GM21423 (cell line): ENCODE measurements around the gene PTK7.
"Not testable (repeated sequence)": the region's sequence is repeated elsewhere in the genome, so short reads cannot be mapped to it uniquely, and the experiment has no call there.

Experiments
- ATAC-seq: cut with Tn5 transposase; IDR thresholded peaks from one replicate; pipeline ENCODE4 v1.9.1; 2021; ENCODE audit warnings: mild to moderate bottlenecking, moderate library complexity; ENCODE audit not compliant: unreplicated experiment

PTK7 gene

GRCh38 chr6:43053545-43054205 lies 22.4 kb upstream of the PTK7 start, which contains the start of gene CUL7:
CUL7 (minus strand) TSS chr6:43053851; CDS start chr6:43052788, 1,063 bp downstream.
- ATAC-seq, result peak; percentile 90

DNA sequence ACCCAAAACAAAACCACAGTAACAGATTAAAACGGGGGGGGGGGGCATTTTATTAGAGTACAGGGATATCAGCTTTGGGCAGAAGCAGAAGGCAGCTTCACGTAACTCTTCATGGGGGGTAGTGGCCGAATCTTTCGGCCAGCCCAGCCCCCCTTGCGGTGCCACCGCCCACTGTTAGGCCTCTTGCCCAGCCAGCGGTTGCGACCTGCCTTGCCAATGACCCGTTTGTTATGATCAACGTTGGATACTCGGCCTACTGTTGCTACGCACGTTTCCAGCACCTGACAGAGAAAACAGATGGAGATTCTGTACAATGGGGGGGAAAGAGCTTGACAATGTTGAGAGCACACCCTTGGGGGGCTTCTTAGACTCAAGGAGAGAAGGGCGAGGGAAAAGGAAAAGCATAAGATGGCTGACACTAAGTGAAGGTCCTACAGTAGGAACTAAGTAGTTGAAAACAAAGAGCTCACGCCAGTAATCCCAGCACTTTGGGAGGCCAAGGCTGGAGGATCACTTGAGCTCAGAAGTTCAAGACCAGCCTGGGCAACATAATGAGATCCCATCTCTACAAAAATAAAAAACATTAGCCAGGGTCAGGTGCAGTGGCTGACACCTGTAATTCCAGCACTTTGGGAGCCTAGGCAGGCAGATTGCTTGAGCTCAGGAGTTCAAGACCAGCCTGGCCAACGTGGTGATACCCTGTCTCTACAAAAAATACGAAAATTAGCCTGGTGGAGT lies 21.7 kb upstream of the PTK7 start:
- no peak for ATAC-seq

GRCh38 chr6:43055966-43056365 lies 20.1 kb upstream of the PTK7 start:
- ATAC-seq, result no peak

DNA sequence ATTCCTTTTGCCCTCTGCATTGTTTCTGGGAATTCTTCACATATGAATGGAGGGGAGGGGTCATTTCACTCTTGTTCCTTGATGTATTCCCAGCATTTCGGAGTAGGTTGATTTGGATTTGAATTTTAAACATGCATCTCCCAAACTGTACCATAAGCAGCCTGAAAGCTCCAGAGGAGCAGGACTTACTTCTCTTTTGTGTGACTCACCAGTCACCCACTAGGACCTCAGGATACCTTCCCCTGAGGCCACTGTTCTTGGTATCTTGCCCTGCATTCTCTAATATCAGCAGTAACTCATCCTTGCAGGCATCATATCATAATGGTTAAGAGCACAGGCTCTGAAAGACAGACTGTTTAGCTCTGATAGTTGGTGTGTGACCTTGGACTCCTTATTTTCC lies 17.6 kb upstream of the PTK7 start:
- no peak for ATAC-seq

DNA sequence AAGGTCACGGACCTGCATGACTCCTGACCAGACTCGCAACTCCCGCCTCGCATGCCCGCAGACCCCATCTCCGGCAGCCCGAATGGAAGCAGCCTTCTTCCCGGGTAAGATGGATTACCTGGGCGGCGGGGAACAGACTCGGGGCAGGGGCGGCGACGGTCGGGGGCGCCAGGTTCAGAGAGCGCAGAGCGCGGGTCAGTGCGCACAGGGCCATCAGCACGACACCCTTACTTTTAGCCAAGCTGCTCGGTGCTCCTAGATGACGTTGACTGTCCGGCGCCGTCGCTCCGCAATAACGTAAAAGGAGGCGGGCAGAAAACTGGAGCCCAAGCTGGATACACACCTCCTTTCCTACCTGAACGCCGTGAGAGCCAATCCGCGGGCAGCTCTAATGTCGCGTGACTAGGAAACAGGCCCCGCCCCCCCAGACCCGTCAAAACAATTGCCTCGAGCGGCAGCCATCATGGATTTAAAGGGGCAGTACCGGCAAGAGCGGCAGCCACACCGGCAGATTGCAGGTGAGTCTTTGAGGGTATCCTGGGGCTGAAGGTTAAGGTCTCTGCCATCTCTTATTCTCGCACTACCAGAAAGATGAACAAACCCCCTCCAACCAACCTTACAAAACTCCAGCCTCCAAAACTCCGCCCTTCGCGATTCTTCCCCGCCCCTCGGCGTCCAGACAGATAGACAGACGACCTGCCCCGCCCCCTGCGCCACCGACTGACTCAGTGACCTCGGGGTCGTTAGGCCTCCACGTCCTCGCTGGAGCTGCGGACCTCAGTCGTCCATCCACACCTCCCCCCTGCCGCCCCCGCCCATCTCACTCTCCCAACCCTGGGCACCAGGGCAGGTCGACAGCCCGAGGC lies 16.7 kb upstream of the PTK7 start, which contains the start of the genes KLC4 and MRPL2:
TSS of gene KLC4 (plus strand) at position 464 of the 866 bp plus-strand sequence. CDS start 1,705 bp downstream, outside the sequence.
TSS of gene MRPL2 (minus strand) at position 267 of the 866 bp plus-strand sequence. CDS start at position 214, 53 bp downstream.
- ATAC-seq, result peak; percentile 91

- ATAC-seq, result no peak
These were observed 15.9 kb upstream of the PTK7 start for GRCh38 chr6:43060034-43060754.

- ATAC-seq, result no peak
These were observed 15.1 kb upstream of the PTK7 start for GRCh38 chr6:43060755-43061633.

DNA sequence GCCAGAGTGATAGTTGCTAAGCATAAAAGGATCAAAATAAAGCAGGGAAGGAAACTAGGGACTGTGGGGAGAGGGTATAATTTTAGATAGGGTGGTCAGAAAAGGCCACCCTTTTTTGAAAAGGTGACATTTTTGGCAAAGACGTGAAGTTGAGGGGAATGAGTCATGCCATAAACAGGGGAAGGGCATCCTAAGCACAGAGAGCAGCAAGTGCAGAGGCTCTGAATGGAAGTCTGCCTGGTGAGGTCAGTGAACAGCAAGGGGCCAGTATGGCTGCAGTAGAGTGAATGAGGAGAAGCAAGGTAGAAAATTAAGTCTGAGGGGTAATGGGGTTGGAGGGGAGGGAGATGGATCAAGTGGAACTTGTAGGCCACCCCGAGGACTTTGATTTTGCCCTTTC lies 14.3 kb upstream of the PTK7 start:
- no peak for ATAC-seq

DNA sequence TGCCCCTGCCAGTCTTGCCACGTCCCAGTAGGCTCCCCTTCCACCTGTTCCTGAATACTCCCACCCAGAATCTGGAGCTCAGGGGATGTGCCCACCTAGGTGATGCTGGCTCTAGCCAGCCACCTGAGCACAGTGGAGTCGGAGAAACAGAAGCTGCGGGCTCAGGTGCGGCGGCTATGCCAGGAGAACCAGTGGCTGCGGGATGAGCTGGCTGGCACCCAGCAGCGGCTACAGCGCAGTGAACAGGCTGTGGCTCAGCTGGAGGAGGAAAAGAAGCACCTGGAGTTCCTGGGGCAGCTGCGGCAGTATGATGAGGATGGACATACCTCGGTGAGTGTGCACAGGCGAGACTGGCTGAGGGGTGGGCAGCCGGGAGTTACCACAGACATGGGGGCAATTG lies 13.3 kb upstream of the PTK7 start:
- no peak for ATAC-seq

DNA sequence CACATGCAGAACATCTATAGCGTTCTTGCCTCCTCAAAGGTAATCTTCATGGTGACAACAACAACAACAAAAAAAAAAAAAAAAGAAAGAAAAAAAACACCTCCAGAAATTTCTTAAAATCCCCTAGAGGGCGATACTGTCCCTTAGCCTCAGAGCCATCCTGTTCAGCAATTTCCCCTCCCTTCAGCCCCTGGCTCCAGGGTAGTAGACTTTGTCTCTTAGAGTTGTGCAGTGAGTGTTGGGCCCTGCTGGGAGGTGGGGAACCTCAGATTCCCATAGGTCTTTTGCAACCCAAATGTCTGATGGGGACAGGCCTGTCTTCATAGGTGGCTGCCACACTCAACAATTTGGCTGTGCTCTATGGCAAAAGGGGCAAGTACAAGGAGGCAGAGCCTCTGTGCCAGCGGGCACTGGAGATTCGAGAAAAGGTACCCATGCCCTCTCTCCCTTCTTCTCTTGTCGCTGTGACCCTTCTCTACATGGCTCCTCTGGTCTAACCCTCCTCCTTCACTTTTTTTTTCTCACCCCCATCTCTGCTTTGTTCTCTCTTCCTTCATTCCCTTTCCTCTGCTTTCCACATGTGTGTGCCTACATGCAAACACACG lies 6.0 kb upstream of the PTK7 start:
- no peak for ATAC-seq

DNA sequence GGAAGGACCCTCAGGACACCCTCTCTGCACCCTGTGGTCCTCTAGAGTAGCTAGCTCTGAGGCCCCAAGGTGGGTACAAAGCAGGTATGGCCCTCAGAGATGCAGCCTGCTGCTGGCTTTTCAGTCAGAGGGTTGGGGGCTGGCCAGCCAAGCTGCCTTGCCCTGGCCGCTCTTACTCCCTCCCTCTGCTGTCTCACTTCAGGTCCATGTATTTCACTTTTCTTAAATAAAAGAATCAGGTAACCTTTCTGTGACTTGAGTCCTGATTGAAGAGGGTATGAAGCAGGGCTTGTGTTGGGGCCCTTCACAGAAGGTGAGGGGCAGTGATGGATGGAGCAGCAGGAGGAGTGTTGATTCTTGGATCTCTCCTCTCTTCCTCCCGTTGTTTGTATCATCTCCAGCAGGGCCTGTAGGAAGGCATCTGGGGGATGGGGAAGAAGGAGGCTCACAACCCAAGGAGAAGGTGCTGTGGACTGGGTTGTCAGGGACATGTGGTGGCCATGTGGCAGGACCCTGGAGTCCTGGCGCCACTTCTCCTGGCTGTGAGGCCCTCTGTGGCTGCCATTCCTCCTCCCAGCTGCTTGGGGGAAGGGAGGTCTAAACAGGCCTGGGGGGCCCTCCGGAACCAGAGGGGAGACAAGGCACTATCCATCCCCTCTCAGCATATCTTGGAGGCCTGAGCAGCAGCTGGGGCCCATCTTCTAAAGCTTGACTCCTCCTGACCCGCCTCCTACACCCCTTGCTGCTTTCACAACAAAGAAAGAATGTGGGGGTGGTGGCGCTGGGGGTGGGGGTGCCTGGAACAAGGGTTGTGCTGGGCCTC lies 1.1 kb upstream of the PTK7 start:
- ATAC-seq, result no peak

GRCh38 chr6:43076464-43077332 lies 584 bp downstream of the PTK7 start:
- ATAC-seq, result no peak

DNA sequence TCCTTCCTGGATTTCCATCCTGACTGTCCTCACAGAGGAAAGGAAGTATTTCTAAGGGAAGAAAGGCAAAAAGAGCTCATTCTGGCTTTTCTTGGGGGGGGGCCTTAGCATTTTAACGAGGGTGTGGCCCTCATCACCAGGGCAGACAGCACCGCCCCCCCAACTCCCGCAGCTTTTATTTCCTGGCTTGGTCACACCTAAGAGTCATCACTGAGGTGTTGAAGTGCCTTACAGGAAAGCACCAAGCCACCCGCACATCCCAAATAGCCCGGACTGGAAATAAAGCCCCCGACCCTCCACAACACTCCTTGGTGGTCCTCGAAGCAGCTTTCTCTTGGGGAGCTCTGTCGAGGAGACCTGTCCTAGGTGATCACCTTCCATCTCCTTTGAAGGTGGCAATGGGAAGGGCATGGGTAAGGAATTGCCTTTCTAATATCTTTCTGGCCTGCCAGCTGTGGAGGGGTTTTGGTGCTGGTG lies 1.3 kb downstream of the PTK7 start:
- ATAC-seq, result no peak

GRCh38 chr6:43077981-43078511 lies 1.9 kb downstream of the PTK7 start:
- ATAC-seq, result no peak

GRCh38 chr6:43078691-43079090 lies 2.6 kb downstream of the PTK7 start:
- ATAC-seq, result no peak

GRCh38 chr6:43081043-43081442 lies 4.9 kb downstream of the PTK7 start:
- no peak for ATAC-seq

GRCh38 chr6:43081922-43082321 lies 5.8 kb downstream of the PTK7 start:
- ATAC-seq, result not testable (repeated sequence)
